ENCODE data around the gene IL9. TPM values are rescaled to one million over a fixed set of nuclear protein-coding genes. Genes with fewer than 3 reads are reported as not detected.

The IL9 gene
- not detected for total RNA-seq

- no peak within 1 kb of the TSS for H3K4me3 ChIP-seq
- TF ChIP-seq CTCF (IDR thresholded peaks at IDR 0.05) (no peak), POLR2A (IDR thresholded peaks at IDR 0.05) (no peak), EP300 (IDR thresholded peaks at IDR 0.05) (no peak)
- no peak for DNase-seq (ENCODE audit: low spot score in 2 of 2)
- 53% methylated on average over 7 of the region's 7 CpGs for WGBS, 2 donors
- H3K36me3 ChIP-seq, result no peaks in the 10 kb centered on the region
- H3K9me3 ChIP-seq, result no peaks in the 10 kb centered on the region
- H3K27me3 ChIP-seq, result peaks cover 0 to 7% of the 10 kb centered on the region in 2 donors
- H3K27ac ChIP-seq, result no peak within 1 kb of the TSS
- no peaks in the 10 kb centered on the region for H3K4me1 ChIP-seq
Measured at GRCh38 chr5:135895474-135896006, at the start of gene IL9. IL9 (minus strand) TSS chr5:135895841; CDS start chr5:135895816, 25 bp downstream.

- TF ChIP-seq CTCF (IDR thresholded peaks at IDR 0.05), result peak; percentile 60 to 85 (median 67)
- TF ChIP-seq EP300 (IDR thresholded peaks at IDR 0.05), result no peak
- no peak for TF ChIP-seq POLR2A (IDR thresholded peaks at IDR 0.05)
- DNase-seq (ENCODE audit: low spot score in 2 of 2), result peak in 1 of 2 donors; percentile 85
- Histone ChIP-seq H3K36me3 (no peaks in the 10 kb centered on the region), H3K27me3 (no peaks in the 10 kb centered on the region), H3K9me3 (no peaks in the 10 kb centered on the region), H3K4me1 (no peaks in the 10 kb centered on the region), H3K27ac (no peak overlapping the region), H3K4me3 (no peak overlapping the region)
- WGBS, 2 donors, result 0 to 1% methylated on average over 3 of the region's 3 CpGs
Measured at GRCh38 chr5:135944967-135945560, 49.4 kb upstream of the IL9 start.

GRCh38 chr5:135944564-135944963 is 48.9 kb upstream of the IL9 start:
- Histone ChIP-seq H3K9me3 (no peaks in the 10 kb centered on the region), H3K4me3 (no peak overlapping the region), H3K27ac (no peak overlapping the region), H3K4me1 (no peaks in the 10 kb centered on the region), H3K27me3 (peaks cover 0 to 4% of the 10 kb centered on the region in 2 donors), H3K36me3 (no peaks in the 10 kb centered on the region)
- DNase-seq (ENCODE audit: low spot score in 2 of 2), result no peak
- TF ChIP-seq EP300 (IDR thresholded peaks at IDR 0.05) (no peak), POLR2A (IDR thresholded peaks at IDR 0.05) (no peak), CTCF (IDR thresholded peaks at IDR 0.05) (no peak)

- peaks cover 0 to 10% of the 10 kb centered on the region in 2 donors for H3K27me3 ChIP-seq
- no peaks in the 10 kb centered on the region for H3K4me1 ChIP-seq
- no peaks in the 10 kb centered on the region for H3K36me3 ChIP-seq
- no peak overlapping the region for H3K4me3 ChIP-seq
- TF ChIP-seq CTCF (IDR thresholded peaks at IDR 0.05) (no peak), EP300 (IDR thresholded peaks at IDR 0.05) (no peak), POLR2A (IDR thresholded peaks at IDR 0.05) (no peak)
- no peaks in the 10 kb centered on the region for H3K9me3 ChIP-seq
- DNase-seq (ENCODE audit: low spot score in 2 of 2), result no peak
- WGBS, 2 donors, result 64 to 73% methylated on average over 3 of the region's 3 CpGs
- no peak overlapping the region for H3K27ac ChIP-seq
Measured at GRCh38 chr5:135942202-135942771, 46.6 kb upstream of the IL9 start.

GRCh38 chr5:135941711-135942110 is 46.1 kb upstream of the IL9 start:
- DNase-seq (ENCODE audit: low spot score in 2 of 2), result no peak
- 85 to 86% methylated on average over 2 of the region's 2 CpGs for WGBS, 2 donors
- Histone ChIP-seq H3K9me3 (no peaks in the 10 kb centered on the region), H3K27ac (no peak overlapping the region), H3K27me3 (peaks cover 0 to 10% of the 10 kb centered on the region in 2 donors), H3K4me1 (no peaks in the 10 kb centered on the region), H3K4me3 (no peak overlapping the region), H3K36me3 (no peaks in the 10 kb centered on the region)
- no peak for TF ChIP-seq POLR2A (IDR thresholded peaks at IDR 0.05)
- TF ChIP-seq EP300 (IDR thresholded peaks at IDR 0.05), result no peak
- no peak for TF ChIP-seq CTCF (IDR thresholded peaks at IDR 0.05)
